Upper lobe of right lung (tissue), 1 donor: ENCODE measurements around the gene ERLIN1. TPM values are rescaled to one million over a fixed set of nuclear protein-coding genes. Genes with fewer than 3 reads are reported as not detected.

Source experiments
- ATAC-seq: fragments of 200-7000 bp; cut with Tn5 transposase; one replicate; pipeline ENCODE4 v1.9.1; 2020; ENCODE audit warnings: mild to moderate bottlenecking, moderate library complexity
- DNase-seq: peaks from one replicate; pipeline ENCODE4 v3.0.0-alpha.2; 2020
- H3K27ac ChIP-seq: fragments of 200-600 bp; one replicate; pipeline ENCODE4 v1.8.0; 2022
- H3K27me3 ChIP-seq: fragments of 200-600 bp; one replicate; pipeline ENCODE4 v1.8.0; 2022; ENCODE audit warnings: mild to moderate bottlenecking
- H3K36me3 ChIP-seq: fragments of 200-600 bp; one replicate; pipeline ENCODE4 v1.8.0; 2022
- H3K4me1 ChIP-seq: fragments of 200-600 bp; one replicate; pipeline ENCODE4 v1.8.0; 2022
- H3K4me3 ChIP-seq: fragments of 200-600 bp; one replicate; pipeline ENCODE4 v1.8.0; 2022; ENCODE audit warnings: mild to moderate bottlenecking
- H3K9me3 ChIP-seq: fragments of 200-600 bp; one replicate; pipeline ENCODE4 v1.8.0; 2022
- intact Hi-C: fragments of 100-400 bp; cut with DNase I; formaldehyde crosslinking; loops from one replicate; pipeline ENCODE4 v1.11.0; 2022
- total RNA-seq: library from RNA; stranded (reverse); fragmentation: NEBNext Ultra II Directional; extraction: Animal tissue kit (Norgen Biotek cat#: 25700); gene quantifications from one replicate; pipeline ENCODE4 v1.2.1, GENCODE V29; 2021
- TF ChIP-seq, protein P1 (sequence below): fragments of 200-600 bp; IDR thresholded peaks from one replicate; pipeline ENCODE4 v1.8.0; 2022; ENCODE audit warnings: antibody characterized with exemption
- donor health status: DM: no; HTN: yes; CAD: no; lungs with severe emphysema.

The ERLIN1 gene
- total RNA-seq, 1 donor from 2014 or later = 24.3 TPM

DNA sequence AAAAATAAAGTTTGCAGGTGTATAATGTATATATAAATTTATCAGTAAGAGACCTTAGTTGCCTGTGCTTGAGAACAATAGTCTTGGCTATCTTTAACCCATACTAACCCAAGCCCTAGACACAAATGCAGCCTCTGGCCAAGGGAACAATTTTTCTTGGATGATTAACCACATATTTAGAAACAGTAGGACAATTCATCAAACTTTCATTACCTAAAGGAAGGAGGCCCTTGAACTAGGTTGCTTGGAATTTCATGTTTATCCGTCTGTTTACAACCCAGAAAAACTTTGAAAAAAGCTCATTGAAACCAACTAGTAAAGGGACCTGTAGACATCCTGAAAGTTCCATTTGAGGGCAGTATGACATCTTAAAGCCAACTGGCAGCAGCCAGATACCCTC, 8.9 kb upstream of the ERLIN1 start:
- TF ChIP-seq, protein P1, sequence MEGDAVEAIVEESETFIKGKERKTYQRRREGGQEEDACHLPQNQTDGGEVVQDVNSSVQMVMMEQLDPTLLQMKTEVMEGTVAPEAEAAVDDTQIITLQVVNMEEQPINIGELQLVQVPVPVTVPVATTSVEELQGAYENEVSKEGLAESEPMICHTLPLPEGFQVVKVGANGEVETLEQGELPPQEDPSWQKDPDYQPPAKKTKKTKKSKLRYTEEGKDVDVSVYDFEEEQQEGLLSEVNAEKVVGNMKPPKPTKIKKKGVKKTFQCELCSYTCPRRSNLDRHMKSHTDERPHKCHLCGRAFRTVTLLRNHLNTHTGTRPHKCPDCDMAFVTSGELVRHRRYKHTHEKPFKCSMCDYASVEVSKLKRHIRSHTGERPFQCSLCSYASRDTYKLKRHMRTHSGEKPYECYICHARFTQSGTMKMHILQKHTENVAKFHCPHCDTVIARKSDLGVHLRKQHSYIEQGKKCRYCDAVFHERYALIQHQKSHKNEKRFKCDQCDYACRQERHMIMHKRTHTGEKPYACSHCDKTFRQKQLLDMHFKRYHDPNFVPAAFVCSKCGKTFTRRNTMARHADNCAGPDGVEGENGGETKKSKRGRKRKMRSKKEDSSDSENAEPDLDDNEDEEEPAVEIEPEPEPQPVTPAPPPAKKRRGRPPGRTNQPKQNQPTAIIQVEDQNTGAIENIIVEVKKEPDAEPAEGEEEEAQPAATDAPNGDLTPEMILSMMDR = no peak
- DNase-seq = no peak
- H3K9me3 ChIP-seq = no peaks in the 10 kb centered on the region
- no peak overlapping the region for H3K4me3 ChIP-seq
- no peak for ATAC-seq
- no peak overlapping the region for H3K27ac ChIP-seq
- no peaks in the 10 kb centered on the region for H3K4me1 ChIP-seq
- H3K36me3 ChIP-seq = peaks cover 68% of the 10 kb centered on the region
- no peaks in the 10 kb centered on the region for H3K27me3 ChIP-seq
- intact Hi-C loops = no loop called here

- H3K36me3 ChIP-seq = peaks cover 54% of the 10 kb centered on the region
- DNase-seq (no peak), ATAC-seq (peak; percentile 88)
- TF ChIP-seq, protein P1 = no peak
- no peak overlapping the region for H3K4me3 ChIP-seq
- intact Hi-C loops = no loop called here
- H3K9me3 ChIP-seq = no peaks in the 10 kb centered on the region
- peaks cover 1% of the 10 kb centered on the region for H3K4me1 ChIP-seq
- no peaks in the 10 kb centered on the region for H3K27me3 ChIP-seq
- no peak overlapping the region for H3K27ac ChIP-seq
Measured at GRCh38 chr10:100192350-100192749, 6.5 kb upstream of the ERLIN1 start.

GRCh38 chr10:100186253-100187212, 704 bp upstream of the ERLIN1 start:
- Histone ChIP-seq H3K27ac (peak overlapping the region; percentile 83), H3K4me1 (peaks cover 16% of the 10 kb centered on the region), H3K4me3 (peak overlapping the region; percentile 82), H3K27me3 (no peaks in the 10 kb centered on the region), H3K9me3 (no peaks in the 10 kb centered on the region), H3K36me3 (peaks cover 25% of the 10 kb centered on the region)
- intact Hi-C loops = no loop called here
- ATAC-seq (peak; percentile 63), DNase-seq (peak; percentile 70)
- TF ChIP-seq, protein P1 = no peak

DNA sequence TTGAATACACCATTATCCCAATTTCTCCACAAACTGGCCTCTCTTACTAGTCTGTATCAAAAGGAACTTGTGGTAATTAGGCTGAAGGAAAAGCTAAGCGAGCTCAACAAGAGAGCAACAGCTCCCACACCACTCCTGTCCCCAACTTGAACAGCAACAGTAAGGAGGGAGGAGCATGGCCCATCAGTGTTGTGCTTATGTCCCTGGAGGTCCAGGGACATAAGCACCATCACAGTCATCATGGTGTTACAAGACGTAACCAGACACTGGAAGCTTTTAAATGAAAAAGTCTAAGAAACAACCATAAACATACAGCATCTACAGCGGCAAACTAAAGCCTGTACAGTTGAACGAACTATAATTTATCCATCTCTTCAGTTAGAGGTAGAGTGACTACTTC, 989 bp downstream of the ERLIN1 start:
- peak overlapping the region; percentile 83 for H3K27ac ChIP-seq
- H3K36me3 ChIP-seq = peaks cover 9% of the 10 kb centered on the region
- H3K27me3 ChIP-seq = no peaks in the 10 kb centered on the region
- no peaks in the 10 kb centered on the region for H3K9me3 ChIP-seq
- H3K4me3 ChIP-seq = peak overlapping the region; percentile 82
- no peak for ATAC-seq
- intact Hi-C loops = no loop called here
- DNase-seq = no peak
- peaks cover 19% of the 10 kb centered on the region for H3K4me1 ChIP-seq
- TF ChIP-seq, protein P1 = no peak

DNA sequence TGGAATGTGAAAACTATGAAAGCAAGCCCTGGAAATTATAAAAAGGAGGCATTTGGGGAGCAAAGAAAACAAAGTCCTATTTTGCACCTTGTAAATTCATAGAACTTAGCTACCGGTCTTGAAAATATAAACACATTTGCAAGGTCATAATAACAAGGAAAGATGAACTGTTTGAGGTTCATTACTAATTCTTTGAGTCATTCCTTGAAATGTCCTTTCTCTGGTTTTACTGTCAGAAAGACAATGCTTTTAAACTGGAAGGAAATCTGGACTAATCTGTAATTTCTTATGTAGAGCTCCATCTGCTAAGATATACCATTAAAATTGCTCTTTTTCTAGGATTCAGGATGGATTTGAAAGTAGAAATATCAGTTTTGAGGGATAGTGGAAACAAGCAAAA, 1.4 kb downstream of the ERLIN1 start:
- intact Hi-C loops = no loop called here
- TF ChIP-seq, protein P1 = no peak
- no peak for ATAC-seq
- H3K4me3 ChIP-seq = peak overlapping the region; percentile 82
- H3K4me1 ChIP-seq = peaks cover 19% of the 10 kb centered on the region
- peaks cover 8% of the 10 kb centered on the region for H3K36me3 ChIP-seq
- no peaks in the 10 kb centered on the region for H3K27me3 ChIP-seq
- no peak overlapping the region for H3K27ac ChIP-seq
- H3K9me3 ChIP-seq = no peaks in the 10 kb centered on the region
- no peak for DNase-seq
